GM21515 (cell line): ENCODE data around the gene SLC30A3.

ENCODE experiments used
- ATAC-seq: cut with Tn5 transposase; IDR thresholded peaks from one replicate; pipeline ENCODE4 v1.9.1; 2021; ENCODE audit not compliant: unreplicated experiment

The SLC30A3 gene

DNA sequence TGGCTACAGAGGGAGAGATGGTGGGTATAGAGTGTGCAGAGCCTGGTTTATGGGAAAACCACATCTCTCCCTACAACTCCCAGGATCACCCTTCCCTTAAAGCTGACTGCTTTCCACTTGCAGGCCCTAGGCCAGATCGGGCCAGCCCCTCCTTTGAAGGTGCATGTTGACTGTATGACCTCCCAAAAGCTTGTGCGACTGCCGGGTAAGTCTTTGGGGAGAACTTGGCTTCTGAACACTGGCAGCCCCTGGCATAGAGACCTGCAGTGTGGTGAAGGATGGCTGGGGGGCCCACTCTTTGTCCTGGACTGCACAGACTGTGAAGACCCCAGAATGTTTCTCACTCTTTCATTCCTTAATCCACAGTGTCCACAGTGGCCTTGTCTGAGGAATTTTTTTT is 26.2 kb downstream of the SLC30A3 start:
- ATAC-seq: no peak

DNA sequence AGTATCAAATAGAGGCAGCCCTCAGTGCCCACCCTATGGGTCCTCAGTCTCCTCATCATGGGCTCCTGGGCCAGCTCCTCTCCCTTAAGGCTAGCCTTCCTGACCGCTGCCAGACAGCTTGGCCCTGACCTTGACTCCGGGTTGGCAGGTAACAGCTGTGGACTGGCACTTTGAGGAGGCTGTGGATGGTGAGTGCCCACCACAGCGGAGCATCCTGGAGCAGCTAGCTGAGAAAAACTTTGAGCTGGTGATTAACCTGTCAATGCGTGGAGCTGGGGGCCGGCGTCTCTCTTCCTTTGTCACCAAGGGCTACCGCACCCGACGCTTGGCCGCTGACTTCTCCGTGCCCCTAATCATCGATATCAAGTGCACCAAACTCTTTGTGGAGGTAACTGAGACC is 26.7 kb downstream of the SLC30A3 start:
- no peak for ATAC-seq

- ATAC-seq: no peak
These were observed 29.5 kb downstream of the SLC30A3 start for GRCh38 chr2:27233341-27233740.

- no peak for ATAC-seq
These were observed 30.9 kb downstream of the SLC30A3 start for GRCh38 chr2:27231921-27232320.

- no peak for ATAC-seq
These were observed 35.3 kb downstream of the SLC30A3 start for GRCh38 chr2:27227501-27227900.

- ATAC-seq: no peak
These were observed 37.3 kb downstream of the SLC30A3 start for GRCh38 chr2:27225526-27225925.

GRCh38 chr2:27223416-27223815 is 39.4 kb downstream of the SLC30A3 start:
- no peak for ATAC-seq

DNA sequence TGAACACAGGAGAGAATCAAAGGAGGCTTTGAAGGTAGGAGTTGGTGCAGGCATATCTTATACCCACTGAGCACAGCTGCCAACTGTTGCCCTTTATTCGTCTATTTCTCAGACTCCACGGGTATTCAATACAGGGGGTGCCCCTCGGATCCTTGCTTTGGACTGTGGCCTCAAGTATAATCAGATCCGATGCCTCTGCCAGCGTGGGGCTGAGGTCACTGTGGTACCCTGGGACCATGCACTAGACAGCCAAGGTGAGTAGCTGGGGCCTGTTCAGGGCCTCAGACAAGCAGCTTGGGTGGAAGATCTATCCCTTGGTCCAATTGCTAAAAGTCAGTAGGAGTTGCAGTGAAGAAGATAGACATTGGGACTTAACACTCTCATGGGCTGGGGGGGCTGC is 40.4 kb downstream of the SLC30A3 start:
- ATAC-seq: no peak

DNA sequence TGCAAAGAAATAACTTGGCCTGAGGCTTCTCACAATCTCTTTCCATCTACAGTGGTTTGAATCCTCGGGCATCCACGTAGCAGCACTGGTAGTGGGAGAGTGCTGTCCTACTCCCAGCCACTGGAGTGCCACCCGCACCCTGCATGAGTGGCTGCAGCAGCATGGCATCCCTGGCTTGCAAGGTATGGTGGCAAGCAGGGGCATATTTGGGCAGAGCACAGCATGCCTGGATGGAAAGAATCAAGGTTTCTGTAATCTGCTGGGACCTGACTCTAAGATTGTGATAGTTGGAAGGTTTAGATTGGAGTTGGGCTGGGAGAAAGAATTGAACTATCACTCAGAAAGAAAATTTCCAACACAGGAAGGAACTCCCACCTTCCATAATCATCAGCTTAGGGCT is 41.7 kb downstream of the SLC30A3 start:
- ATAC-seq: no peak

DNA sequence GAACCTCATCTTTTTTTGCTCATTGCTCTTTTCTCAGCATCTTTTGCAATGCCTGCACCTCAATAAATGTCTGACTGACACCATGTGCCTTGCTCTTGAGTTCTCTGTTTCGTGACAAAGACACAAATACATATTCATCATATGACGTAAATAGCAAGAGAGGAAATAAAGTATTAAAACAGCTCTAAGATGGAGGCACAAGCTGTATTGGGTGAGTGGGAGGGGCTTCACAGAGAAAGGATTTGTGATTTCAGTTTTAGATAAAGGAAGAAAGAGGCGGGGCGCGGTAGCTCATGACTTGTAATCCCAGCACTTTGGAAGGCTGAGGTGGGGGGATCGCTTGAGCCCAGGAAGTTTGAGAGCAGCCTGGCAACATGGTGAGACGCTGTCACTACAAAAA is 42.8 kb downstream of the SLC30A3 start:
- no peak for ATAC-seq

DNA sequence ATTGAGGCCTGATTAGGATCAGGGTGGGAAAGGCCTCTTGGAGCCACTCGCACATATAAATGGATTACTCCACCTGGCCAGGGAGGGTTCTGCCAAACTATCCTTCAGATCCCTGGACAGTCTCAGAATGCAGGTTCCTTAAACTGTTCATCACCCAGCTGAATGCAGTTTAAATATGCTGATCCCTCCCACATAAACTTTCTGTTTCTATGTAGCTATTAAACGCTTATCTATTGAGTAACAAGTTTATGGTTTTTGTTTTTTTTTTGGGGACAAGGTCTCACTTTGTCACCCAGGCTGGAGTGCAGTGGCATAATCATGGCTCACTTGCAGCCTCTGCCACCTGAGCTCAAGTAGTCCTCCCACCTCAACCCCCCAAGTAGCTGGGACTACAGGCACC is 43.8 kb downstream of the SLC30A3 start:
- no peak for ATAC-seq

GRCh38 chr2:27218614-27219013 is 44.2 kb downstream of the SLC30A3 start:
- ATAC-seq: no peak

- ATAC-seq: peak; percentile 75
These were observed 45.4 kb downstream of the SLC30A3 start, which contains the start of gene CAD for GRCh38 chr2:27217173-27218121. TSS of gene CAD (plus strand) at chr2:27217369. CDS start at chr2:27217552, 183 bp downstream.

GRCh38 chr2:27216416-27217137 is 46.3 kb downstream of the SLC30A3 start:
- no peak for ATAC-seq

DNA sequence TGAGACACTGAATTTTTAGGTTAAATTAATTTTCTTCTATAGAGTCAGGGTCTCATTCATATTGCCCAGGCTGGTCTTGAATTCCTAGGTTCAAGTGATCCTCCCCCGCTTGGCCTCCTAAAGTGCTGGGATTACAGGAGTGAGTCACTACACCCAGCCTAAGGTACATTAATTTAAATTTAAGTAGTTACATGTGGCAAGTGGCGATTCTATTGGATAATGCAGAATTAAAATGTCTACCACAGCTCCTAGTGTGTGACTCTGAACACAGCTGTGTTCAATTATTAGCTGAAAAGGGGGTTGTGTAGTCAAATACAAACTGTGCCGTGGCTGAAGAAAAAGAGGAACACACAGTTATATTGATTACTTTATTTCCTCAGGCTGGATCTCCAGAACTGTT is 47.9 kb downstream of the SLC30A3 start:
- no peak for ATAC-seq

DNA sequence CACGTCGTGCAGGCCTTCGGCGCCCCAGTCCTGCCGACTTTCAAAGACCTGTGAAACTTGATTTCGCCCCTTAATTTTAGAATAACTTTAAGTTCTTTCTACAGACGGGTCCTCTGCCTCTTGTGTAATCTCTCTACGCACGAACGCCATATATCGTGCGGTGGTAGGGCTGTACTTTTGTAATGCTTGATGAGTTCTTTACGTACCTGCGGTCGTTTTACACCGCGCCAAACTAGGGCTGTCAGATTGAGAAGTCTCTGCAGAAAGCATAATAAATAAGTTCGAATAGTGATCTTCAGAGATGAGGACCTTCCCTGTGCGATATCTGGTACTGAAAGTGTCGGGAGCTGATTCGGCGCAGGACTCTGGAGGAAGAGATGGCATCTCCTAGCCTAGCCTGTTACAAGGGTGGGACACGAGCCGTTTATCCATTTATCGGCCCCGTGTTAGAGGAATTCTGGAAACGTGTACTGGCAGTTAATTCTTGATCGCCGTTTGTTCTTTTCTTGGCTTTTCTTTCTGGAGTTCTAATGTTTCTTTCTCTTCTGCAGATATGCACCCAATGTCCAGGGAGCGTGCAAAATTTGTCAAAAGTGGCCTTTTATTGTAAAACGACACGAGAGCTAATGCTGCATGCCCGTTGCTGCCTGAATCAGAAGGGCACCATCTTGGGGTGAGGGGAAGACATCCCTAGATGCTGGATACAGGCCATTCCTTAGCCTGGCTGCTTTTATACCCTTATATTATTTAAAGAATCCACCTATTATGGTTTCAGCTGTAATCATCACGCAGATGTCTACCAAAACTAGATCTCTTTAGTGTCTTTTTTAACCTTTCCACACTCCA is 50.0 kb downstream of the SLC30A3 start:
- peak; percentile 7 for ATAC-seq

GRCh38 chr2:27211943-27212625 is 50.8 kb downstream of the SLC30A3 start, which contains the start of the genes ATRAID and SLC5A6:
TSS of gene ATRAID (plus strand) at chr2:27212041. CDS start at chr2:27212369, 328 bp downstream.
TSS of gene SLC5A6 (minus strand) at chr2:27212268. CDS start at chr2:27207650, 4,618 bp downstream.
- ATAC-seq: peak; percentile 75

GRCh38 chr2:27211241-27211942 is 51.5 kb downstream of the SLC30A3 start:
- ATAC-seq: no peak

DNA sequence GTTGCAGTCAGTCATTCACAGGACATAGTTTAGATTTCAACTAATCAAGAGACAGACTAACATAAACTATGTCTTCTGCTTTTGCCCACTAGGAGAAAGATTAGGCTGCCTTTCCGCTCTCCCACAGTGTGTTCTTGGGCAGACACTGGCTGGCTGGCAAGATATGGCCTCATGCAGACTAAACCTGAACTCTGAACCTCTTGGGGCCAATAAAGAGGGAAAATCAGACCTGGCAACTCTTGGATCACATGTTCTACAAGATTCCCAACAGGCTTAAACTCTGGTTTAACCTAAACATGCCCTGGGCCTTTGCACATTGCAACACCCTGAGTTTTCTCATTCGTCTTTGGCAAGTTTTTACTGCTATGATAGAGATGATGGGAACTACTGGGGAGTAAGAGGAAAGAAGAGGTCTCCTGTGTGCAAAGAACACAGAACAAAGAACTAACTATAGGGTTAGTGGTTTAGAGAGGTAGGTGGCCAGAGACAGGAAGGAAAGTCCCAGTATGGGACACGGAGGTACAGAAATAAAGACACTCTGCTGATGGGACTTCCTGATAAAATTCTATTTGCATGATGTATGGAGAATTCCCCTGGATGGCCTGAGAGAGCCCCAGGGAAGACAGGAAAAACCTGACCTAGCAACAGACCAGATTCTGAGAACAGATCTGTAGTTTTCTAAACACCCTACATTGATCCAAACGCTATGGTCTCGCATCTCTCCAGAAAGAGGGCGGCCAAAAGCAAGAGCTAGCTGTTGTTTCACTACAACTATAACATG is 53.0 kb downstream of the SLC30A3 start:
- ATAC-seq: no peak
